ENCODE measurements around the gene PRKG1. TPM values are rescaled to one million over a fixed set of nuclear protein-coding genes. Genes with fewer than 3 reads are reported as not detected.
A peak's percentile ranks its signal among the peaks of the same experiment; 100 is the strongest.

PRKG1 gene
- total and polyA plus RNA-seq, 7 donors: 4.5 to 49.0 (median 31.7) TPM

GRCh38 chr10:51214207-51215196 is 140.2 kb downstream of the PRKG1 start:
- no peaks in the 10 kb centered on the region for H3K36me3 ChIP-seq (ENCODE audit: insufficient read depth in 1 of 2, low read depth in 1 of 2)
- H3K9me3 ChIP-seq: no peaks in the 10 kb centered on the region
- H3K4me1 ChIP-seq: peaks cover 7% of the 10 kb centered on the region
- no peaks in the 10 kb centered on the region for H3K27me3 ChIP-seq (ENCODE audit: insufficient read depth in 3 of 3, low read length in 2 of 3)
- no peak for TF ChIP-seq CTCF (IDR thresholded peaks at IDR 0.05)
- WGBS, 3 donors: 38 to 55% (median 40%) methylated on average over 11 of the region's 11 CpGs
- H3K27ac ChIP-seq: peak overlapping the region; percentile 2
- no peak for DNase-seq
- peak overlapping the region; percentile 10 for H3K4me3 ChIP-seq
- intact Hi-C loops (cut with DNase I): no loop called here
- ATAC-seq: peak; percentile 40 to 50 (median 45)

GRCh38 chr10:51215951-51216834 is 141.9 kb downstream of the PRKG1 start:
- Histone ChIP-seq H3K27me3 (ENCODE audit: insufficient read depth in 3 of 3, low read length in 2 of 3) (no peaks in the 10 kb centered on the region), H3K36me3 (ENCODE audit: insufficient read depth in 1 of 2, low read depth in 1 of 2) (no peaks in the 10 kb centered on the region), H3K9me3 (no peaks in the 10 kb centered on the region), H3K27ac (no peak overlapping the region), H3K4me1 (peaks cover 7% of the 10 kb centered on the region), H3K4me3 (no peak overlapping the region)
- ATAC-seq (no peak), DNase-seq (no peak)
- intact Hi-C loops (cut with DNase I): no loop called here
- TF ChIP-seq CTCF (IDR thresholded peaks at IDR 0.05): no peak
- WGBS, 3 donors: 77 to 81% (median 80%) methylated on average over 3 of the region's 3 CpGs

- Histone ChIP-seq H3K4me3 (no peak overlapping the region), H3K27me3 (ENCODE audit: insufficient read depth in 3 of 3, low read length in 2 of 3) (no peaks in the 10 kb centered on the region), H3K27ac (no peak overlapping the region), H3K4me1 (peaks cover 7% of the 10 kb centered on the region), H3K9me3 (no peaks in the 10 kb centered on the region), H3K36me3 (ENCODE audit: insufficient read depth in 1 of 2, low read depth in 1 of 2) (no peaks in the 10 kb centered on the region)
- intact Hi-C loops (cut with DNase I): no loop called here
- no peak for TF ChIP-seq CTCF (IDR thresholded peaks at IDR 0.05)
- no peak for ATAC-seq
- WGBS, 3 donors: 80 to 95% (median 86%) methylated on average over 1 of the region's 1 CpG
- DNase-seq: no peak
These were observed 143.2 kb downstream of the PRKG1 start for GRCh38 chr10:51217505-51217904.

- ATAC-seq (peak in 2 of 4 donors; percentile 47 to 51), DNase-seq (no peak)
- Histone ChIP-seq H3K4me3 (peak overlapping the region; percentile 5), H3K27ac (no peak overlapping the region), H3K36me3 (ENCODE audit: insufficient read depth in 1 of 2, low read depth in 1 of 2) (no peaks in the 10 kb centered on the region), H3K27me3 (ENCODE audit: insufficient read depth in 3 of 3, low read length in 2 of 3) (no peaks in the 10 kb centered on the region), H3K9me3 (no peaks in the 10 kb centered on the region), H3K4me1 (peaks cover 41% of the 10 kb centered on the region)
- no peak for TF ChIP-seq CTCF (IDR thresholded peaks at IDR 0.05)
- WGBS, 3 donors: 75 to 82% (median 78%) methylated on average over 5 of the region's 5 CpGs
- intact Hi-C loops (cut with DNase I): no loop called here
These were observed 150.4 kb downstream of the PRKG1 start for GRCh38 chr10:51224671-51225161.
